Measurements from ENCODE around the gene GLRX.

GLRX gene

GRCh38 chr5:95825495-95825894 is 3.0 kb upstream of the GLRX start:
- peaks cover 16% of the 10 kb centered on the region for H3K4me1 ChIP-seq
- H3K4me3 ChIP-seq (ENCODE audit: low read depth, low read length): no peak overlapping the region
- no peaks in the 10 kb centered on the region for H3K9me3 ChIP-seq
- no peaks in the 10 kb centered on the region for H3K27me3 ChIP-seq
- DNase-seq: no peak
- no peak for TF ChIP-seq CTCF (IDR thresholded peaks at IDR 0.05; ENCODE audit: low read depth, low read length)
- H3K36me3 ChIP-seq: no peaks in the 10 kb centered on the region

- H3K27me3 ChIP-seq: no peaks in the 10 kb centered on the region
- H3K4me1 ChIP-seq: peaks cover 16% of the 10 kb centered on the region
- H3K4me3 ChIP-seq (ENCODE audit: low read depth, low read length): no peak overlapping the region
- no peak for TF ChIP-seq CTCF (IDR thresholded peaks at IDR 0.05; ENCODE audit: low read depth, low read length)
- no peak for DNase-seq
- H3K36me3 ChIP-seq: no peaks in the 10 kb centered on the region
- H3K9me3 ChIP-seq: no peaks in the 10 kb centered on the region
These were observed 2.2 kb upstream of the GLRX start for GRCh38 chr5:95824747-95825146.

- H3K9me3 ChIP-seq: no peaks in the 10 kb centered on the region
- H3K36me3 ChIP-seq: no peaks in the 10 kb centered on the region
- no peak for DNase-seq
- H3K4me3 ChIP-seq (ENCODE audit: low read depth, low read length): no peak overlapping the region
- no peak for TF ChIP-seq CTCF (IDR thresholded peaks at IDR 0.05; ENCODE audit: low read depth, low read length)
- H3K4me1 ChIP-seq: peaks cover 16% of the 10 kb centered on the region
- no peaks in the 10 kb centered on the region for H3K27me3 ChIP-seq
These were observed 1.4 kb upstream of the GLRX start for GRCh38 chr5:95823738-95824609.

- TF ChIP-seq CTCF (IDR thresholded peaks at IDR 0.05; ENCODE audit: low read depth, low read length): no peak
- DNase-seq: no peak
- H3K9me3 ChIP-seq: no peaks in the 10 kb centered on the region
- no peak overlapping the region for H3K4me3 ChIP-seq (ENCODE audit: low read depth, low read length)
- no peaks in the 10 kb centered on the region for H3K27me3 ChIP-seq
- H3K4me1 ChIP-seq: peaks cover 16% of the 10 kb centered on the region
- no peaks in the 10 kb centered on the region for H3K36me3 ChIP-seq
These were observed 752 bp upstream of the GLRX start for GRCh38 chr5:95823218-95823737.

- no peaks in the 10 kb centered on the region for H3K9me3 ChIP-seq
- H3K4me3 ChIP-seq (ENCODE audit: low read depth, low read length): peak overlapping the region; percentile 83
- DNase-seq: peak; percentile 82
- no peaks in the 10 kb centered on the region for H3K36me3 ChIP-seq
- no peak for TF ChIP-seq CTCF (IDR thresholded peaks at IDR 0.05; ENCODE audit: low read depth, low read length)
- H3K27me3 ChIP-seq: no peaks in the 10 kb centered on the region
- peaks cover 16% of the 10 kb centered on the region for H3K4me1 ChIP-seq
These were observed 434 bp downstream of the GLRX start for GRCh38 chr5:95822043-95822541.

Data from BE2C (cell line).